Measurements from ENCODE around the gene CCDC92B.

CCDC92B gene

GRCh38 chr17:2718150-2718938, 31.1 kb downstream of the CCDC92B start:
- no peak for DNase-seq

- DNase-seq = no peak
These were observed 32.8 kb downstream of the CCDC92B start for GRCh38 chr17:2716649-2717048.

- no peak for DNase-seq
These were observed 35.6 kb downstream of the CCDC92B start for GRCh38 chr17:2713881-2714280.

- DNase-seq = no peak
These were observed 37.0 kb downstream of the CCDC92B start for GRCh38 chr17:2712300-2713043.

GRCh38 chr17:2711608-2712299, 37.7 kb downstream of the CCDC92B start, which contains the start of gene CLUH:
Gene CLUH, minus strand, starts transcription at chr17:2711764. Its CDS starts 103 bp downstream, at chr17:2711661.
- DNase-seq = peak; percentile 97

- no peak for DNase-seq
These were observed 38.4 kb downstream of the CCDC92B start for GRCh38 chr17:2710803-2711607.

GRCh38 chr17:2710071-2710802, 39.2 kb downstream of the CCDC92B start:
- no peak for DNase-seq

GRCh38 chr17:2709183-2709661, 40.2 kb downstream of the CCDC92B start:
- no peak for DNase-seq

- DNase-seq = no peak
These were observed 40.8 kb downstream of the CCDC92B start for GRCh38 chr17:2708585-2709182.

- DNase-seq = no peak
These were observed 41.5 kb downstream of the CCDC92B start for GRCh38 chr17:2707721-2708584.

- no peak for DNase-seq
These were observed 42.4 kb downstream of the CCDC92B start for GRCh38 chr17:2706911-2707510.

- DNase-seq = no peak
These were observed 43.3 kb downstream of the CCDC92B start for GRCh38 chr17:2705888-2706795.

GRCh38 chr17:2705263-2705662, 44.2 kb downstream of the CCDC92B start:
- no peak for DNase-seq

GRCh38 chr17:2704890-2705248, 44.6 kb downstream of the CCDC92B start:
- no peak for DNase-seq

GRCh38 chr17:2704031-2704889, 45.2 kb downstream of the CCDC92B start:
- no peak for DNase-seq

- no peak for DNase-seq
These were observed 45.8 kb downstream of the CCDC92B start for GRCh38 chr17:2703606-2704005.

- DNase-seq = no peak
These were observed 46.3 kb downstream of the CCDC92B start for GRCh38 chr17:2703181-2703580.

Measured in CD4-positive, alpha-beta T cell treated with Interleukin-4 for 4 hours (primary cell).